GM18499 (cell line): ENCODE measurements around the gene RPS15A.
"Not testable (repeated sequence)": the region's sequence is repeated elsewhere in the genome, so short reads cannot be mapped to it uniquely, and the experiment has no call there.

Source experiments
- ATAC-seq: cut with Tn5 transposase; IDR thresholded peaks from one replicate; pipeline ENCODE4 v1.9.1; 2021; ENCODE audit warnings: moderate number of reproducible peaks; ENCODE audit not compliant: insufficient read depth, unreplicated experiment

The RPS15A gene

DNA sequence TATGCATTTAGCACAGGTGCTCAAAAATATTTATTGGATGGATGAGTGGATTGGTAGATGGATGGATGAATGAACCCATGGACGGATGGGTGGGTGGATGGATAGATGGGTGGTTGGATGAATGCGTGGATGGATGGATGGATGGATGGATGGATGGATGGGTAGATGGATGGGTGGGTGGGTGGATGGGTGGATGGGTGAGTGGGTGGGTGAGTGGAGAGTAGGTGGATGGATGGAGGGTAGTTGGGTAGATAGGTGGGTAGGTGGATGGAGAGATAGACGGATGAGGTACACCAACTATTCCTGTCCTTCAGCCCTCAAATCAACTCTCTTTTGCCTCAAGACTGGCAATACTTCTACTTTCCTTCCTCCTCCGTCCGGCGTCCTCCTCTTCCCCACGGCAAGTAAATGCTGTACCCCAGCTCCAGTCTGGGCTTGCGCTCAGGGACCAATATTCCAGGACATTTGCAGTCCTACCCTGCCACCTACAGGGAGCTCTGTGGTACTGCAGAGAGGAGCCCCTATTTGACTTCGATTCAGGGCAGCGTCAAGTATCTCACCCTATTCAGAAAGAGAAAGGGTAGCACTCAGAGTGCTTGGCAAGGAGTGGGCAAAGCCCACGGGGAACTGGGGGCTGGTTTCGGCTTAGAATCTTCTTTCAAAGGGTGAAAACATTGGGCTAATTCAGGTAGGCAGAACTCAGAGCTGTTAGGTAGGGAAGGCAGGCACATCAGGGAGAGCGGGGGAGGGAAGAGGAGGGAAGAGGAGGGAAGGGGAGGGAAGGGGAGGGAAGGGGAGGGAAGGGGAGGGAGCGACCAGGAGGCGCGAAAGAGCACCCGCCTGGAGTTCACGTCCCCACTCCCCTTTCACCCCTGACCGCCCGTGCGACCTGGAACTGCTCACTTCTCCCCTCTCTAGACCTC is 30.3 kb downstream of the RPS15A start:
- peak; percentile 52 for ATAC-seq

DNA sequence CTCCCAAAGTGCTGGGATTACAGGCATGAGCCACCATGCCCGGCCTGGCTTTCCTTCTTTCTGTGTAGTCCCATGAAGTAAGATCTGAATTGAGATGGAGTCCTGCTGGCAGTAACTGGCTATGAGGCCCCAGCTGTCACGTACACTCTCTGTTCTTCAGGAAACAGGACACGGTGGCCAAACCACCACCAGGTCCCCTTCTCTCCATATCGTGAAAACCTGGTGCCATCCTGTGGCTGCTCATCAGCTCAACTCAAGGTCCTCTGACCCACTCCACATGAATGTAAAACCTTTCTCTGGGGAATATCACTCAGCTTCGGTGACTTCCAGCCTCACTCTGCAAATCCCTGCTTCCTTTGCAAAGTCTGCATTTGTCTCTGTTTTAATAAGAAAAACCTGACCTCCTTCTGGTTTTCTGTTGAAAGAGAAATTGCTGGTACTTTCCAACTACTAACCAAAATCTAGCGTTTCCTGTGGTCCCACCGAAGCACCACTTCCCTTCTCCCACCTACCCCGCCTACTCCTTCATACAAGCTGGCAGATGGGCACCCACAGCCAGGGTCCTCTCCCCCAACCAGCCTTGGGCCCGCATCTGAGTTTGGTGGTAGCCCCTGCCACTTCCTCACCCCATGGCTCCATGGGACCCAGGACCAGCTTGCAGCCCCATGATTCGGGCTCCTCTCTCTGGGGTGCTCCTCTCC is 32.0 kb downstream of the RPS15A start:
- ATAC-seq = not testable (repeated sequence)

DNA sequence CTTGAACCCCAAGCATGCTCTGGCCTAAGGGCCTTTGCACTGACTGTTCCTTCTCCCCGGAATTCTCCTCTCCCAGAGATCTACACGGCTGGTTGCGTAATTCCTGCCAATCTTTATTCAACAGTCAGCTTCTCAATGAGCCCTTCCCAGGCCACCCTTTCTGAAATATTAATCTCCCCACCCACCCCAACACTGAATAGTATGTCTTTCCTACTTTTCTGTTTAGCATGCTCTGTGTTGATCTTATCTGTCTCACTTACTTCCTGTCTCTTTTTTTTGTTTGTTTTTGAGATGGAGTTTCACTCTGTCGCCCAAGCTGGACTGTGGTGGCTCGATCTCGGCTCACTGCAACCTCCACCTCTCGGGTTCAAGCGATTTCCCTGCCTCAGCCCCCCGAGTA is 33.5 kb downstream of the RPS15A start:
- not testable (repeated sequence) for ATAC-seq

DNA sequence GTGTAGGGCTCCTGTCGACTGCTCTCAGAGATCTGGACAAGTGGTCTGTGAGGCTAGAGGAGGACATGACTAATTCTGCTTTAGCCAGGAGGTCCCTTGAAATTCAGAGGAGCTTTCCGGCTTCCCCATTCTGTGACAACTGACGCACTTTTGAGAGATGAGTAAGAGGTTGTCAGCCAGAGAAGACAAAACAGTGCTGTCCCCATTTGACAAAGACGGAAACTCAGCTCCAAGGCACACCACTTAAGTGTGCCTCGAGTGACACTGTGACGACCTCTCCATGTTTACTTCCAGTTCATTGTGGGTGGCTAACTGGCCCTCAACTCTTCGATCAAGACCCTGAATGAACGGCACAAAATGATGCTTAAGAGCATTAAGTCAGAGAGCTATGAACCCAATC is 47.3 kb downstream of the RPS15A start:
- ATAC-seq = not testable (repeated sequence)

DNA sequence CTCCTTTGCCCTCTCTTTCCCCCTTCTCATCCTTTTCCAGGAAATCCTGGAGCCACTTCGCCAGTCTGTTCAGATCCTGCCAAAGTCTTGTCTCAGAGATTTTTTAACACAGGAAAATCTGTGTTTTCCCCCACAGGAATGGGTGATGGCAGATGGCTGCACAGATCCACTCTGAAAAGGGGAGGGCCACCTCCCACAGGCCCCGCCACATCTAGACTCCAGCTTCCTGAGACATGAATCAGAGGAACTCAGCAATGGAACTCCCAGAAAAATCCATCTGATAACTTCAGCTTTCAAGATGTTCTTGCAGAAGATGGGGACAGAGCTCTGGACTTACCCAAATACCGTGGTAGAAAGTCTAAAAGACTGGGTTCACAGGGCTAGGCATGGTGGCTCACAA is 50.1 kb downstream of the RPS15A start:
- ATAC-seq = not testable (repeated sequence)

DNA sequence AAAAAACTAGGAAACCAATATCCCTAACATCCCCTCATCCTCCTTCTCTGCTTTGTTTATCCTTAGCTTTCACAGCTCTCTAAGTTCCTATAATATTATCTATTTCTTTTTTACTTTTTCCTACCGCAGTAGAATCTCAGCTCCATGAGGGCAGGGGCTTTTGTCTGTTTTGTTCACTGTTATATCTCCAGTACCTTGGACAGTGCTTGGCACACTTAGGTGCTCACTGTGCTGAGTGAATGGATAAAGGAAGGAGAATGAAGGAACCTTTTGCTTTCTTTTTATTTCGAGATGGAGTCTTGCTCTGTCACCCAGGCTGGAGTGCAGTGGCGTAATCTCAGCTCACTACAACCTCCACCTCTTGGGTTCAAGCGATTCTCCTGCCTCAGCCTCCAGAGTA is 51.4 kb downstream of the RPS15A start:
- ATAC-seq = not testable (repeated sequence)

DNA sequence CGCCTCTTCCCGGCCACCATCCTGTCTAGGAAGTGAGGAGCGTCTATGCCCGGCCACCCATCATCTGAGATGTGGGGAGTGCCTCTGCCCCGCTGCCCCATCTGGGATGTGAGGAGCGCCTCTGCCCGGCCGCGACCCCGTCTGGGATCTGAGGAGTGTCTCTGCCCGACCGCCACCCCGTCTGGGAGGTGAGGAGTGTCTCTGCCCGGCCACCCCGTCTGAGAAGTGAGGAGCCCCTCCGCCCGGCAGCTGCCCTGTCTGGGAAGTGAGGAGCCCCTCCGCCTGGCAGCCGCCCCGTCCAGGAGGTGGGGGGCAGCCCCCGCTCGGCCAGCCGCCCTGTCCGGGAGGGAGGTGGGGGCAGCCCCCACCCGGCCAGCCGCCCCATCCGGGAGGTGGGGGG is 55.9 kb downstream of the RPS15A start:
- ATAC-seq = not testable (repeated sequence)
